Bronchial epithelial cell (primary cell): Measurements from ENCODE around the gene GANC. TPM values are rescaled to one million over a fixed set of nuclear protein-coding genes. Genes with fewer than 3 reads are reported as not detected.

ENCODE experiments used
- DNase-seq: peaks from one replicate; pipeline ENCODE4 v3.0.0-alpha.2; 2010; ENCODE audit warnings: low read depth
- FAIRE-seq: peaks from 2 replicates; lab custom pipeline; 2011; peaks lifted over from hg19 to GRCh38; lab: Jason Lieb, UNC
- H3K27me3 ChIP-seq: 2 replicates; pipeline ENCODE4 v1.5.1; 2011; ENCODE audit warnings: low read length; ENCODE audit not compliant: control insufficient read depth, insufficient read depth
- H3K36me3 ChIP-seq: 2 replicates; pipeline ENCODE4 v1.5.1; 2011; ENCODE audit warnings: low read length; ENCODE audit not compliant: control insufficient read depth, insufficient read depth
- H3K4me3 ChIP-seq: 2 replicates; pipeline ENCODE4 v1.5.1; 2011; ENCODE audit warnings: mild to moderate bottlenecking, low read depth, low read length, control low read depth
- total RNA-seq: library from RNA; depleted of rRNA; stranded (reverse); fragments of >200 nt; gene quantifications from 2 replicates; pipeline ENCODE4 v1.2.1, GENCODE V29; 2014
- TF ChIP-seq, protein P1 (sequence below): IDR thresholded peaks from 2 replicates; pipeline ENCODE4 v1.5.1; 2011; ENCODE audit warnings: mild to moderate bottlenecking, moderate library complexity, low read length, control low read depth, inconsistent platforms; ENCODE audit not compliant: insufficient read depth, severe bottlenecking

Gene GANC
- total RNA-seq, 1 donor from 2014 or later = 13.2 TPM

DNA sequence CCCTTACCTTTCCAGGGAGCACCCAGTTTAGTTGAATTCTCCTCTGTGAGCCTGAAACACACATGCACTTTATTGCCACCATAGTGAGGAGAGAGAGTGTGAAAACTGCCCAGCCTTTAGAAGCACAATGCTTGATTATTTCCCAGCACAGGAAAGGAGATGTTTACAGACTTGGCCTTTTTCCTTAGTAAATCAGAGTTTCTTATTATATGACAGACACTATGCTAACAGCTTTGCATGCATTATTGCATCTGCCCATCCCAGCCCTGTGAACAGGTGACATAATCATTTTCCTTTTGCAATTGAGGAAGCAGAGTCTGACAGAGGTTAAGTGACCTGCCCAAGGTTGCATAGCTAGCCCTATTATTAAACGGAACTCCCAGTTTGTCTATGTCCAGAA is 122.8 kb downstream of the GANC start:
- FAIRE-seq = no peak
- no peaks in the 10 kb centered on the region for H3K36me3 ChIP-seq
- H3K27me3 ChIP-seq = no peaks in the 10 kb centered on the region
- TF ChIP-seq, protein P1, sequence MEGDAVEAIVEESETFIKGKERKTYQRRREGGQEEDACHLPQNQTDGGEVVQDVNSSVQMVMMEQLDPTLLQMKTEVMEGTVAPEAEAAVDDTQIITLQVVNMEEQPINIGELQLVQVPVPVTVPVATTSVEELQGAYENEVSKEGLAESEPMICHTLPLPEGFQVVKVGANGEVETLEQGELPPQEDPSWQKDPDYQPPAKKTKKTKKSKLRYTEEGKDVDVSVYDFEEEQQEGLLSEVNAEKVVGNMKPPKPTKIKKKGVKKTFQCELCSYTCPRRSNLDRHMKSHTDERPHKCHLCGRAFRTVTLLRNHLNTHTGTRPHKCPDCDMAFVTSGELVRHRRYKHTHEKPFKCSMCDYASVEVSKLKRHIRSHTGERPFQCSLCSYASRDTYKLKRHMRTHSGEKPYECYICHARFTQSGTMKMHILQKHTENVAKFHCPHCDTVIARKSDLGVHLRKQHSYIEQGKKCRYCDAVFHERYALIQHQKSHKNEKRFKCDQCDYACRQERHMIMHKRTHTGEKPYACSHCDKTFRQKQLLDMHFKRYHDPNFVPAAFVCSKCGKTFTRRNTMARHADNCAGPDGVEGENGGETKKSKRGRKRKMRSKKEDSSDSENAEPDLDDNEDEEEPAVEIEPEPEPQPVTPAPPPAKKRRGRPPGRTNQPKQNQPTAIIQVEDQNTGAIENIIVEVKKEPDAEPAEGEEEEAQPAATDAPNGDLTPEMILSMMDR = no peak
- no peak for DNase-seq
- no peak overlapping the region for H3K4me3 ChIP-seq

DNA sequence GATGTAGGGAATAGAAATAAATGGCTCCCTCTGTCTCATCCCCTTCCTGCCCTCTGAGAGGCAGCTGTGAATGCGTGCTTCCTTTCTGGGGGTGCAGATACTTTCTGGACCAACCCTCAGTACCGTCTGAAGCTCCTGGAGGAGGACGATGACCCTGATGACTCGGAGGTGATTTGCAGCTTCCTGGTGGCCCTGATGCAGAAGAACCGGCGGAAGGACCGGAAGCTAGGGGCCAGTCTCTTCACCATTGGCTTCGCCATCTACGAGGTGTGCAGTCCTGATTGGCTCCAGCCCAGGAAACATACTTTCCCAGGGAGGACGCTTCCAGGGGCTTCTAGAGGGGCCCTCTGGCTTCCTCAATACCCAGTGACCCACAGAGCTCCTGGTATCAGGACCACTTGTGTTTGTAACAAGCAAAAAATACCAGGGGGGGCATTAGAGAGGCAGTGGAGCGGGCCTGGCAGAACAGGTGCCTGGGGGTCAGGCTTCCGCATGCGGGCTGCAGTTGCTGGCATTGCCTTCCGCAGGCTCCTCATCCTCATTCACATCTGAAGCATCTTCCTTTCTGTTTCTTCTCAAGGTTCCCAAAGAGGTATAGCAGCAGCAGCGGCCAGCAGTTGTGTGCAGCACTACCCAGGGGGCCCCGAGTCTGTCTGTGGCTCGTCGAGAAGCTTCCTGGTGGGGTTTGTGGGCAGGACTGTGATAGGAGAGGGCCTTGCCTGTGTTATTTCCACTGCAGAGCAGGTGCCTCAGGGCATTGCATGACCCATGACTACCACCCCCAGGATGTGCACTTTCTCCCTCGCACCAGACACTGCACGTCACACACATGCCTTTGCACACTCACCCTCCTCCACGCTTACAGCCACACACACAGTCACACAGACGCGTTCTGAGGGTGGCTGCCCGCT is 128.8 kb downstream of the GANC start:
- TF ChIP-seq, protein P1 = no peak
- FAIRE-seq = no peak
- H3K36me3 ChIP-seq = peaks cover 3% of the 10 kb centered on the region
- H3K27me3 ChIP-seq = no peaks in the 10 kb centered on the region
- DNase-seq = no peak
- H3K4me3 ChIP-seq = no peak overlapping the region

DNA sequence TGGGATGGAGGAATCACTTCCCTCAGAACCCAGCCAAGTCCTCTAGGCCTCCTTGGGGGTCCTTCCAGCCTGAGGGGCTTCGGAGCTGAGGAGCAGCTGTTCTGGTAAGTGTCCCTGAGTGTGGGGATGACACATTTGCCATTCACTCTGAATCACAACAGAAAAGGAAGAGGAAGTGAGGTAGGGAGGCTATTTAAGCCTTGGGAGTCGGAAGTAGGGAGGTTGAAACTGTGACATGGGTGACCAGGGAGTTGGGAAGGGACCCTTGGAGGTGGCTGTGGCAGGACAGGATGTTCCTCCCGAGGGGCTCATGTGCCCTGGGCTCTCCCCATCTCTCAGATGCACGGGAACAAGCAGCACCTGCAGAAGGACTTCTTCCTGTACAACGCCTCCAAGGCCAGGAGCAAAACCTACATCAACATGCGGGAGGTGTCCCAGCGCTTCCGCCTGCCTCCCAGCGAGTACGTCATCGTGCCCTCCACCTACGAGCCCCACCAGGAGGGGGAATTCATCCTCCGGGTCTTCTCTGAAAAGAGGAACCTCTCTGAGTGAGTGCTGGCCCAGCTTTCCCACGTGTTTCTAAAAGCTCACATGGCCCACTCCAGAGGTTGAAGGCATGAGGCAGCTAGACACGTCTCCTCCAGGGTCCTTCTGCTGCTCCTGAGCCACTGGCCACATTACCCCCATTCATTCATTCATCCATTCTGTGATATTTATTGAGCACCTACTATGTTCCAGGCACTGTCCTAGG is 129.6 kb downstream of the GANC start:
- TF ChIP-seq, protein P1 = no peak
- H3K4me3 ChIP-seq = no peak overlapping the region
- H3K27me3 ChIP-seq = no peaks in the 10 kb centered on the region
- H3K36me3 ChIP-seq = peaks cover 3% of the 10 kb centered on the region
- peak; percentile 55 for FAIRE-seq
- no peak for DNase-seq

DNA sequence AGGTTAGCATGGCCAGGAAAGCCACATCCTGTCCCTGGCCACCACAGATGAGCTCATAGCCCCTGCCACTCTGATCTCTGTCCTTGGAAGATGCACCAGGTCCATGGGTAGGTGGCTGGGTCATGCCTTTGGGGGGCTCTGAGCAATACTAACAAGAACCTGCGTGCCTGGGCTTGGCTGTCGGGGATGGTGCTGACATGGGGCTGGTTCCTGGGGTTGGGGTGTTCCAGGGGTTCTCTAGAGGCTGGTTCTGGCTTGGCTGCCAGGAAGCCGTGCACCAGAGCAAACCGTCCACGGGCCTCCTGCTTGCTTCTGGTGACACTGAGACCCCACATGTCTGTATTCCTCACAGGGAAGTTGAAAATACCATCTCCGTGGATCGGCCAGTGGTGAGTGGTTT is 130.4 kb downstream of the GANC start:
- FAIRE-seq (no peak), DNase-seq (no peak)
- Histone ChIP-seq H3K27me3 (no peaks in the 10 kb centered on the region), H3K4me3 (no peak overlapping the region), H3K36me3 (peaks cover 3% of the 10 kb centered on the region)
- TF ChIP-seq, protein P1 = no peak

DNA sequence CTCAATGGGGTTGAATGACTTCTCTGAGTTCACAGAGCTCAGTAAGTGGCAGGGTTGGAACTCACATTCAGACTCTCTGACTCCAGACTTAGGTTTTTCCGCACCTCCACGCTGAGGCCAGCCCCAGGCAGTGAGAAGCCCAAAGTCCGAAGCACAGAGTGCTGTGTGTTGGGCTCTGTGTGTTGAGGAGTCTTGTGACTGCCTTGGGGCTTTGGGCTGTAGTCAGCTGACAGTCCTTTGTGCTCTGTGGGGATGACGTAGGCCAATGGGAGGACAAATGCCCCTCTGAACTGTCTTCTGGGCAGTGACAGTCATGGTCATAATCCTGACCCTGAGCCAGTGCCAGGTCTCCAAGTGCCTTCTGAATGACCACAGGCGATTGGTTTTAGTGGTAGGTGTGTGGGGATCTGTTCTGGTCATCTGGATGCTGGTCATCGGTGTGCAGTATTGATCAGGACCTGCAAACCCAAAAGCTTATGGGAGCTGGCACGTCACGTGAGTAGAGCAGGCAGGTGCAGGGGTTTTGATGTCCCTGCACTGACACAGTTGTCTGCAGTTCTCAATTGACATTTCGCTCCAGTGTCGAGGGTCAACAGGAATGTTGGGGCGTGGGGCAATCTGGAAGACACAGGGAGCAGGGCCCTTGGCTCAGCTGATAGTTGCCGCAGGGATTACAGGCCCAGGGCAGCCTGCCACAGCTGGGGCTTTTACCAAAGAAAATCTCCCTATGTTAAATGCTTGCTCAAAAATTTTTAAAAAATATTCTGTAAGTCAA is 131.6 kb downstream of the GANC start:
- DNase-seq = no peak
- Histone ChIP-seq H3K36me3 (peaks cover 3% of the 10 kb centered on the region), H3K4me3 (no peak overlapping the region), H3K27me3 (no peaks in the 10 kb centered on the region)
- TF ChIP-seq, protein P1 = no peak
- FAIRE-seq = no peak
